ENCODE measurements around the gene SFXN5.
A peak's percentile ranks its signal among the peaks of the same experiment; 100 is the strongest.

SFXN5 gene

DNA sequence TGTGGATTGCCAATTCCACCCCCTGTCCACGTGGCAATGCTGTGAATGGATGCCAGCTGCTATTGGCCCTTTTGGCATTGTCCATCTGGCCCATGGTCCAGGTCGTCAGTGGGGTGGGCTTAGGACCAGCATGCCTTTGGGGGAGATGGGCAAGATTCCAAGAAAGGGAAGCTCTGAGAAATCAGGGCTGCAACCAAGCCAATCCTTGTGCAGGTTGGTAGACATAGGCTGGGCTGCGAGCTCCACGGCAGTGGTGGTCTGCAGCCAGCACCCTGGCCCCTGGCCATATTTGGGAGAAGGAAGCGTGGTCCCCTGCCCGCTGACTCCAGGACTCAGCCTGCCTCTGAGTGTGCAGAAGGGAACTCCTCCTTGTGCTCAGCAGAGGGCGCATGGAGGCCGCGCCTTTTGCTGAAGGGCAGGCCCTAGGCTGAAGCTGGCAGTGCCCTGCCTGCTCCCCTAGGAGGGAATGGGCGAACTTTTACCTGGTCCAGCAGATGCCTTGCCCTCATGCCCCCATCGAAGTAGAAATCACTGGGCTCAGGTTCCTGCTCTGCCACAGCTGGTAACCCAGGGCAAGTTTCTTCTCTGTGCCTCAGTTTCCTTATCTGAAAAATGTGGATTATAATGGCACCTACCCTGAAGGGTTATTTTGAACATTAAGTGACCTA, 178.9 kb downstream of the SFXN5 start:
- peak; percentile 14 for DNase-seq
